Activated CD8-positive, alpha-beta memory T cell treated with anti-CD3 and anti-CD28 coated beads for 24 hours (primary cell): ENCODE data around the gene MYCL.

Experiments
- DNase-seq: peaks from one replicate; pipeline ENCODE4 v3.0.0-alpha.2; 2020

MYCL gene

GRCh38 chr1:39850606-39851216, 51.0 kb downstream of the MYCL start:
- DNase-seq, result no peak

- DNase-seq, result no peak
Observed at GRCh38 chr1:39849203-39849602, 52.5 kb downstream of the MYCL start.

- no peak for DNase-seq
Observed at GRCh38 chr1:39847940-39848339, 53.8 kb downstream of the MYCL start.

GRCh38 chr1:39846796-39847195, 54.9 kb downstream of the MYCL start:
- no peak for DNase-seq

GRCh38 chr1:39845569-39846566, 55.8 kb downstream of the MYCL start:
- DNase-seq, result peak; percentile 86
